Measurements from ENCODE around the gene FPR3.

DNA sequence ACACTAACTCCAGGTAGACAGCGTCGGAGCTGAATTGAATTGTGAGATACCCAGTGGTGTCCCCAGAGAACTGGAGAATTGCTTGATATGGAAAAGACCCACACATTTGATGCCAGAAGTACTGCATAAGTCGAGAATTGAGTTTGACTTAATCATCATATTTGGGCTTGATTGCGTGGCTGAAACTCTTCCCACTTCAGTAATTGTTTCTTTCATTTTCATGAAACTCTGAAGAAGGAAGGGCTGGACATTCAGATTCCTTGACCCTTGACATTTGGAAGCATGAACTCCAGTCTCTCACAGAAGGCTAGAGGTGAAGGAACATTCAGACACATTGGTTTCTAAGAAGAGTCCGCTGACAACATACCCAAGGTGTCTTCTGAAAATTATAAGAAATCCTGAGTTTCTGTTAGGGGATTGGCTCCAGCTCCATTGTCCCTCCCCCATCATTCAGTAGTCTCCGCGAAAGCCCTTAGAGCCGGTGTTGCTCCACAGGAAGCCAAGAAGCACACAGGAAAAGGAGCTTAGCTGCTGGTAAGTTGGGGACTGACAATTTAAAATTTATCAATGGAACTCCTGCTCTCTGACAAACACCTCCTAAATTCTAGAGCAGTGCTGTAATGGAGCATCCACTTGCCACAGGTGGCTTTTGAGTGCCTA, 34.1 kb upstream of the FPR3 start, which contains the start of gene FPR2:
- TF ChIP-seq NR2C1 (IDR thresholded peaks at IDR 0.05) (no peak), NR2C1 (tag; IDR thresholded peaks at IDR 0.05) (no peak), ZSCAN29 (IDR thresholded peaks at IDR 0.05) (no peak), MAZ (CRISPR knock-in tag; conservative IDR thresholded peaks at IDR 0.05 in 1 of 2, IDR thresholded peaks at IDR 0.05 in 1 of 2) (no peak), ZNF830 (CRISPR knock-in tag; IDR thresholded peaks at IDR 0.05) (no peak), ZNF184 (CRISPR knock-in tag; IDR thresholded peaks at IDR 0.05) (no peak)
